Stimulated activated CD4-positive, alpha-beta T cell treated with anti-CD3 and anti-CD28 coated beads, Interleukin-4, amount 100 ng/mL, for 48 hours (primary cell): ENCODE results near the gene EFNB2.

Experiments
- DNase-seq, 2 donors: peaks; one replicate each; pipeline ENCODE4 v3.0.0-alpha.2; 2020; ENCODE audit warnings: low read depth in 2 of 2

EFNB2 gene

GRCh38 chr13:106525865-106526264 lies 9.6 kb downstream of the EFNB2 start:
- DNase-seq: no peak

- no peak for DNase-seq
These were observed 11.4 kb downstream of the EFNB2 start for GRCh38 chr13:106524108-106524507.

GRCh38 chr13:106523576-106523975 lies 11.9 kb downstream of the EFNB2 start:
- DNase-seq: no peak

- DNase-seq: no peak
These were observed 12.4 kb downstream of the EFNB2 start for GRCh38 chr13:106522898-106523525.

- DNase-seq: no peak
These were observed 13.3 kb downstream of the EFNB2 start for GRCh38 chr13:106522112-106522705.

- DNase-seq: no peak
These were observed 14.2 kb downstream of the EFNB2 start for GRCh38 chr13:106521095-106521799.

- no peak for DNase-seq
These were observed 15.0 kb downstream of the EFNB2 start for GRCh38 chr13:106520251-106521054.

- no peak for DNase-seq
These were observed 16.9 kb downstream of the EFNB2 start for GRCh38 chr13:106518512-106518911.

GRCh38 chr13:106517109-106517847 lies 18.2 kb downstream of the EFNB2 start:
- no peak for DNase-seq

GRCh38 chr13:106515635-106516254 lies 19.7 kb downstream of the EFNB2 start:
- DNase-seq: no peak

- no peak for DNase-seq
These were observed 20.4 kb downstream of the EFNB2 start for GRCh38 chr13:106514928-106515634.

GRCh38 chr13:106513025-106513983 lies 22.2 kb downstream of the EFNB2 start:
- no peak for DNase-seq

GRCh38 chr13:106507560-106508274 lies 27.7 kb downstream of the EFNB2 start:
- no peak for DNase-seq

GRCh38 chr13:106506286-106506685 lies 29.2 kb downstream of the EFNB2 start:
- no peak for DNase-seq

GRCh38 chr13:106505732-106506131 lies 29.7 kb downstream of the EFNB2 start:
- DNase-seq: no peak

GRCh38 chr13:106505295-106505694 lies 30.2 kb downstream of the EFNB2 start:
- DNase-seq: no peak

GRCh38 chr13:106503730-106504453 lies 31.6 kb downstream of the EFNB2 start:
- DNase-seq: no peak

GRCh38 chr13:106503272-106503671 lies 32.2 kb downstream of the EFNB2 start:
- no peak for DNase-seq
